HG03095 (cell line): ENCODE measurements around the gene TGOLN2.

ENCODE experiments used
- ATAC-seq: cut with Tn5 transposase; IDR thresholded peaks from one replicate; pipeline ENCODE4 v1.9.1; 2021; ENCODE audit warnings: moderate library complexity; ENCODE audit not compliant: unreplicated experiment

Gene TGOLN2

DNA sequence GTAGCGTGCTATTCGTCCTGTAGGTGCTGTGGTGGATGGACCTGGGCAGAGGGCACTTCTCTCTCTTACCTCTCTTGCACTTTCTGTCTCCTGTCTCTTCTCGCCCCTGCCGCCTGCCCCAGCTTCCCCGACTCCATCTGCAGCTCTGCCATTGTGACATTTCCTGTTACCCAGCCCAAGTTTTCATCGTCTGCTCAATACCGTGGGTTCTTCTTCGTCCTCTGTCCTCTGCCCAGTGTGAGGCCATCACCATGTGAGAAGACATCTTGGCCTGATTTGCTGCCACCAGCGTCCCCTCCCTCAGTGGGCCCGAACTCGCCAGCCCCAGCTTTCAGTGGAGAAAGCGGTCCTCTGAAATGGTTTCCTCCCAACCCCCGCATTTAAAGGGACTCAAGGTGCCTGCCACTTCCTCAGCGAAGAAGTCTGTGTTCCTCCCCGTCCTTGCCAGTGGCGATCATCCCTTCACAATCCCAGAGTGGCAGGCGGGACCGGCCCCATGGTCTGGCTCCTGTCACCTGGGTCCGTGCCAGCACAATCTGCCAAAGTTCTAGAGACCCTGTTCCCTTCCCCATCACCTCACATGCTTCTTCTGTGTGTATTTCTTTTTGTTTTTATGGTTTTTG, 18.0 kb downstream of the TGOLN2 start:
- peak; percentile 19 for ATAC-seq

DNA sequence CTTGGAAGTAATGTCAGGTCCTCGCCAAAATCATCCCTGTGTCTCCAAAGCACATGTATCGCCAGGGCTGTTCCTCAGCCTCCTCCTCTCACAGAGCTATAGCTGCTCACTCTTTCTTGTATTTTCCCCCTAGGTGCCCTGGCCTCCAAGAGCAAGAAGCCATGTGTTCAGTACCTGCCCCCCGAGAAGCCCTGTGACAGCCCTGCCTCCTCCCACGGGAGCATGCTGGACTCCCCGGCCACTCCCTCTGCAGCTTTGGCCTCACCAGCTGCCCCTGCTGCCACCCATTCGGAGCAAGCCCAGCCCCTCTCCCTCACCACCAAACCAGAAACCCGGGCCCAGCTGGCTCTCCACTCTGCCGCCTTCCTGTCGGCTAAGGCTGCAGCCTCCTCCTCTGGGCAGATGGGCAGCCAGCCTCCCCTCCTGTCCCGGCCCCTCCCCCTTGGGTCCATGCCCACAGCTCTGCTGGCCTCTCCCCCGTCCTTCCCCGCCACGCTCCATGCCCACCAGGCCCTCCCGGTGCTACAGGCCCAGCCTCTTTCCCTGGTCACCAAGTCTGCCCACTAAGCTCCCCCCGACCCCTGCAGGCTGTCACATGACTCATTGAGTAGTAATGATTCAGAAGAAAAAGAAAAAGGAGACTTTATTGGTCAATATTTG, 18.8 kb downstream of the TGOLN2 start:
- ATAC-seq, result no peak

DNA sequence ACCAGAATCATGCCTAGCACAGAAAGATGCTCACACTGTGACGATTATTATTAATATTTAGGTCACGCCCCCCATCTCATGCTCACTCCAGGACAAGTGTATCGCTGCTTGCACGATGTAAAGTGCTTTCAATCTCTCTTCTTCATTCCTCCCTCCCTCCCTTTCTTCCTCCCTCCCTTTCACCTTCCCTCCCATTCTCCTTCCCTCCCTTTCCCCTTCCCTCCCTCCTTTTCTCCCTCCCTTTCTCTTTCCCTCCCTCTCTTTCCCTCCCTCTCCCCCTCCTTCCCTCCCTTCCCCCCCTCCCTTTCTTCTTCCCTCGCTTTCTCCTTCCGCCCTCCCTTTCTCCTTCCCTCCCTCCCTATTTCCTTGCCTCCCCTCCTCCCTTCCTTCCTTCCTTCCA, 19.6 kb downstream of the TGOLN2 start:
- no peak for ATAC-seq

DNA sequence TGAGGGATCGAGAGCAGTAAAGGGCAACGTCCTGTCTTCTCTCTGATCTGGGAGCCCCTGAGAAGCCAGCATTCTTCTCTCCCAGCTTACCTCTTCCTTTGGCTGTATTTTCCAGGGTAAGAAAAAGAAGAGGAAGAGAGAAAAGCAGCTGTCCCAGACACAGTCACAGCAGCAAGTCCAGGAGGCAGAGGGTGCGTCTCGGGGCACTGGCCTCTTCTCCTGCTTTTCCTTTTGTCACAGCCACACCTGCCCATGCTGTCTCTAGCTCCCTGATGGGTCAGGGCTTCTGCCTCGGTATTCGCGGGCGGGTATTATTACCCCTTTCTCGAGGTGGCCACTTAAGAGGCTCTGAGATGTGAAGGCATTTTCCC, 20.3 kb downstream of the TGOLN2 start:
- no peak for ATAC-seq

DNA sequence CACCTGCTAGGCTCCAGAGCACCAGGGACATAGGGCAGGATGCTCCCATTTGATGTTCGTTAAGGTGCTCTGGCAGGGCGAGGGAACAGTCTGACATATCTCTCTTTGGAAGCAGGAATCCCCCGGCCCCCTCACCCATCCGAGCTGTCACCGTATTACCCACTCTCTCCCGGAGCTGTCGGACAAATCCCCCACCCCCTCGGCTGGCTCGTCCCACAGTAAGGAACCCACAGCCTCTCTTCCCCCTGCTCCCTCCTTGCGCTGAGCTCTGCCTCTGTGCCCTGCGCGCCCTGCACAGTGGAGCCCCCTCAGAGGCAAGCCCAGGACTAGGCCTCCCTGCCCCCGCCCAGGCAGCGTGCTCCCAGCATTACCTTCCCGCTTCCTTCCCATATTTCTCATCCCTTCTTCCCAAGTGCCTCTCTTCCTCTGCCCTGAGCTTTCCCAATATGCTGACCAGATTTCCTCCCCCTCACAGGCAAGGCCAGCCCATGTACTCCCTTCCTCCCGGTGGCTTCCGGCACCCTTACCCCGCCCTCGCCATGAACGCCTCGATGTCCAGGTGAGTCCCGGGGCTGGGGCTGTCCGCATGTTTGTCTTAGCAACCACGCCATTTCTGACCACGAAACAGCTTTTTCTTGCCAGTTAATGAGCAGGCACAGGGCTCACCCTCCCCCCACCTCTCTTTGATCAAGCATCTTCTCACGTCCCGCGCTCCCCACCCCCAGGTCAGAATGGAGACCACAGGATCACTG, 23.8 kb downstream of the TGOLN2 start:
- ATAC-seq, result no peak

DNA sequence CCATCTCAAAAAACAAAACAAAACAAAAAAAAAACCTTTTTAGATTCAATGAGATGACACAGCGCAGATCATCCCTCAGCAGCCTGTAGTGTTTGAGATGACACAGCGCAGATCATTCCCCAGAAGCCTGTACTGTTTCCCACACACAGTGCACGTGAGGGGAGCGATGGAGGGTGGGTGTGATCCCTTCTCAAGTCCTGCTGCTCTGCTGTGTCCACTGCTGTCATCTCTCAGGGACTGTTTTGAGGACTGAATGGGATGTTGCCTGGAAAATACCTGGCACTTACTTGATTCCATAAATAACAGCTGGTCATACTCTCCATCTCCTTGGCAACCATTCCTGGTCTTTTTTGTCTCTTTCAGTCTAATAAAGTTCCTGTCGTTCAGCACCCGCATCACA, 25.7 kb downstream of the TGOLN2 start:
- no peak for ATAC-seq

DNA sequence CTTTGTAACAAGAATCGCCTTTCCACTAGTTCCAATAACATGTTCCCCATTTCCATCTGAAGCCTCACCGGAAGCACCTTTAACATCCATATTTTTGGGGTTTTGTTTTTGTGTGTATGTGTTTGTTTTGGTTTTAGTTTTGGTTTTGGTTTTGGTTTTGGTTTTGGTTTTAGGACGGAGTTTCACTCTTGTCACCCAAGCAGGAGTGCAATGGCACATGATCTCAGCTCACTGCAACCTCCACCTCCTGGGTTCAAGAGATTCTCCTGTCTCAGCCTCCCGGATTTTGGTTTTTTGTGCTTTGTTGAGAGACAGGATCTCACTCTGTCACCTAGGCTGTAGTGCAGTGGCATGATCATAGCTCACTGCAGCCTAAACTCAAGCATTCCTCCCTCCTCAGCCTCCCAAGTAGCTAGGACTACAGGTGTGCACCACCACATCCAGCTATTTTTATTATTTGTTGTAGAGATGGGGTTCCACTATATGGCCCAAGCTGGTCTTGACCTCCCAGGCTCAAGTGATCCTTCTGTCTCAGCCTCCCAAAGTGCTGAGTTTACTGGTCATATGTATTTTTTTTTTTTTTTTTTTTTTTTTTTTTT, 36.3 kb downstream of the TGOLN2 start:
- ATAC-seq, result no peak

DNA sequence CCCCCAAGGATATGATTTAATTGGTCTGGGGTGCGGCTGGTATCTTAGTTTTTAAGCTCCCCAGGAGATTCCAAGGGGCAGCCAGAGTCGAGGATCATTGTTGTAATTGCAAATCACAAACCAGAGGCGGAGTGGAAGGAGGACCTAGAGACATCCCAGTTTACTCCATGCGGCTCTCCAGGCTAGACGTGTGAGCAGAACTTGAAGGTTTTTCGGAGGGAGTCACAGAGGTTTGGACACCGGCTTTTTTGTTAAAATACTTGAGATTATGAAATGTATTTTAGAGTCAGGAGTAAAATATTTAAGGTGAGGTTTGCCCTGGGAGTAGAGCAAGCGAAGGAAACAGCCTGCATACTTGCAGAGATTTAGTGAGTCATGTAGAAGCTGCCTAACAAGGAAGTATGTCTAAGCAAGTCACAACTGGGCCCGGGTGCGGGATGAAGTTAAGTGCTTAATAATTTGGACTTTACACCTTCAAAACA, 39.5 kb downstream of the TGOLN2 start:
- no peak for ATAC-seq

DNA sequence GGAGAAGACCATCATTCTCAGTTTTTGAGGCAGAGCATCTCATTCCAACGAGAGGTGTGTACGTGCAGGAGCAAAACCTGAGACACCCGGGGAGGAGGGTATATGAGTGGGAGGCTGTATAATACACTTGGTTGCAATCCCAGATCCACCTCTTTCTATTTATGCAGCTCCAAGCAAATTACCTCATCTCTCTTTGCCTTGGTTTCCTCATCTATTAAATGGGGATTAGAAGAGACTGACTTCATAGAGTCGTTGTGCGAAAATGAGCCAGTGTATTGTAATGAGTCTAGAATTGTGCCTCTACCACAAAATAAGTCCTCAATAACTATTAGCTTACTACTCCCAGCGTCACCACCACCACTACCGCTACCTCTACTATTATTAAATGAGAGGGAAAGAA, 40.1 kb downstream of the TGOLN2 start:
- ATAC-seq, result no peak

DNA sequence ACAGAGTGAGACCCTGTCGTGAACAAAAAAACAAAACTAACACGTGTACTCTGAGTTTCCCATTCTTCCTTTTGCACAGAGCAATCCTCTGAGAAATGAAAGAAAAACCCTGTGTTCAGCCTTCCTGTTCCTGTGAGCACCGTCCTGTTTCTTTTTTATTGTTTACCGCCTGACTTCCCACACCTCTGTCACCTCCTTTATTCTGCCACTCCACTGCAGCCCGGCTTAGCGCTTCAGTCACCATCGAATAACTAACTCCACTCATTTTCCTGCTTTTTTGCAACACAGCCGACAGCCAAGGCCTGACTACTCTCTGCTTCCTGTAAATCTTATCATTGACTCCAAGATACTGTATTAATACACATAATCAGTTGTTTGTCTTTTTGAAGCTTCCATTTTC, 40.9 kb downstream of the TGOLN2 start:
- no peak for ATAC-seq

DNA sequence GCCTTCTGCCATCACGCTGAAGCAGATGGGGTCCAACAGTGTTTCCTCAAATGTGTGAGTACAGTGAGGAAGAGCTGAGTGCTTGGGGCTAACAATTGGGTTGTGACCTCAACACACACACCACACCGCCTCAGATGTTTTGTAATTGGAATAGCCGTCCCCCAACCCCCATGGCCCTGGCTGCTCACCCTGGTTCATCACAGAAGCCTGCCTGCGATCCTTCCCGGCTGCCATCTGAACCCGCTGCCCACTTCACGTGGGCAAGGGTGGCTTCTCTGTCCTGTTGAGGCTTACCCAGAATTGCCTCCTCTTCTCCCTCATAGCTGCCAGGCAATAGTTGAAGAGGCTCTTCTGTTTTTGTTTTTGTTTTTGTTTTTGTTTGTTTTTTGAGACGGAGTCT, 44.1 kb downstream of the TGOLN2 start:
- no peak for ATAC-seq

DNA sequence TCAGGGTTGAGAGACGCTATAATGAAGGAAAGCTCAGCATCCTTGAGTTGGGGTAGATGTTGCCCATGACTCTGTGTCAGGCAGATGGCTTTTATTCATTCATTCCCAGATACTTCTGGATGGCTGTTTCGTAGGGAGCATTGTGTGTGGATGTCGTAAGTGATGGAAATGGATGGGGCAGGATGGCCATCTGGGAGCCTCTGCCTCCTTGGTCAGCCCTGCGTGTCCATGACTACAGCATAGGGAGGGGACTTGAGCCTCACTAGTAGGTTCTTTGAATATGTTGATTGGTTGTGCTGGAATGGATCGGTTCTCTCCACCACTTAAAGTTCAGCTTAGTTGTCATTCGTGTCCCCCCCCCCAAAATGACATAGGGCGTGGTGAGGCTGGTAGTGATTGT, 44.9 kb downstream of the TGOLN2 start:
- ATAC-seq, result no peak

DNA sequence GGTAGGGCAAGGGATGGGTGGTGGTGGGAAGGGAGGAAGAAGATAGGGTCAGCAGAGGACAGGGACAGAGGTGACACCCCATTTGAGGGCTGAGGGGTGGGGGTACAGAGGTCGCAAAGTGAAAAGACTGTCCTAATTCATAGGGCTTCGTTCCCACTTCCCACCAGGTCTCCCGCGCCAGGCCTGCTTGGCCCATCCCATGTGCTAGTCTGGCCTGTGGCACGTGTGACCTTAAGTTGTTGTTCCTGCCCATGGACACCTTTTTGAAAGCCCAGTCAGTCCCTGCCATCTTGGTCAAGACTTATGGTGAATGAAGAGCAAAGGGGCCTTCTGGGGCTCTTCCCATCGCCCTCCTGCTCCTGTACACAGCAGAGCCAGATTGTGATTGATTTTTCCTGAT, 46.2 kb downstream of the TGOLN2 start:
- ATAC-seq, result no peak

DNA sequence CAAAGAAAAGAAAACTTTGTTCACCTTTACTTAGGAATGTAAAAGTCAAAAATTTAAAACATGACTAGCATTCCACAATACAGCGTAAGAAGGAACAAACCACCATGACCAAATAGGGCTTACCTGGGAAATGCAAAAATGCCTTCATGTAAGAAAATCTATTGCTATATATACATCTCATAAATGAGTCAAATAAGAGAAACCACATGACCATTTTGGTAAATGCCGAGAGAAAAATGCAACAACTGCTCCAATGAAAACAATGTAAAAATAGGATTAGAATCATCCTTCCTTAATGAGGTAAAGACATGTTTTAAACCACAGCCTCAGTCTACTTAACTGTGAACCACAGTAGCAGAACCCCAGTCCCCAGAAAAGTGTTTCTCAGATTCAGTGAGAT, 49.4 kb downstream of the TGOLN2 start:
- no peak for ATAC-seq

DNA sequence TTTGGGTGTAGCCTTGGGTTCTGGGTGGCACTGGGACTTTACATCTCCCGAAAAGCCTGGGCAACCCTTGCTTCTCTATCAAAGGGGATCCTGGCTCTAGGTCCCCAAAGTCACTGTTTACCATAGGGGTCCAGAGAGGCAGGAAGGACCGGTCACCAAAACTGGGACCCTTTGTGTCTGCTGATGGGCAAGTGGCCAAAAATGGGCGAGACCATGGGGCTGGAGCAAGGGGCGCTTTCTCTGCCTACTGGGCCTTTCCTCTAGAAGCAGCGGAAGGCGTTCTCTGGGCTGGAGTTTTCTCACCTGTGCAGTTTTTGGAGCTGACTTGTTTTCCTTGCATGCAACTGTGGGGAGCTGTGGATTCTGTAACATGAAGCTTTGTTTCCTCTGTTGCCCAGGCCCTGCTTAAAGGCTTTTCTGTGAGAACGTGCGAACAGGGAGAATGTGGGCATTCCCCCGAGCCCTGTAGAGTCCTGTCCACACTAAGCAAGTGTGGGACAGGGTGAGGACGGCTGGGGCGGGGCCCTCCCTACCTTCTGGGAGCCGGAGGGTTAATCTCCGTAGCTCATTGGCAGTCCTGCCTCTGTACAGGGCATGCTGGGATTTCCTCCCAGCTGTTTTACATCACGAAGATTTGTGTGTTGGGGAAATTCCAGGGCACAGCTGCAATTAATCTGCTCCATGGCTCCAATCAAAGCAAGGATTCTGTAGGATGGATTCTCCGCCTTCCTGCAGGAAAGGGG, 50.2 kb downstream of the TGOLN2 start:
- ATAC-seq, result no peak

DNA sequence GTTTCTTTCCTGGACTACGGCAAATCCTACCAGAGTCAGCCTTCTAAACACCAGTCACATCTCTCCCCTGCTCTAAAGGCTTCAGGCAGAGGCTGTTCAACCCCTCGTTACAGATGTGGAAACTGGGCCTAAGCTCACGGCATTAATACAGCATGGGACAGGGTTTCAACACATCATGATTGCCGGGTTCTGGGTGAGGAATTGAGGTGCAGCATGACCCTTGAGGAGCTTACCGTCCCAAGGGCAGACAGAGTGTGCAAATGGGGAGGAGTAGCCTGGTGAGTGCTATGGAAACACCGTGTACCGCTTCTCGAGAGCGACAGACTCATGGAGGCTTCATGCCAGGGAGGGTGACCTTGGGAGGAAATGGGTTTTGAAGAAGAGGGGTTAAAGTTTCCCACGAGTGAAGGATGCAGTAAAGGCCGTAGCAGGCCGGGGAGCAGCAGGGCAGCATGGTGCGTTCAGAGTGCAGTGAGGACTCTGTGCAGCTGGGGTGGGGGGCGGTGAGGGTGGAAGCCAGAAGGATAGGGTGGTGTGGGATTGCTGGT, 51.1 kb downstream of the TGOLN2 start:
- no peak for ATAC-seq

DNA sequence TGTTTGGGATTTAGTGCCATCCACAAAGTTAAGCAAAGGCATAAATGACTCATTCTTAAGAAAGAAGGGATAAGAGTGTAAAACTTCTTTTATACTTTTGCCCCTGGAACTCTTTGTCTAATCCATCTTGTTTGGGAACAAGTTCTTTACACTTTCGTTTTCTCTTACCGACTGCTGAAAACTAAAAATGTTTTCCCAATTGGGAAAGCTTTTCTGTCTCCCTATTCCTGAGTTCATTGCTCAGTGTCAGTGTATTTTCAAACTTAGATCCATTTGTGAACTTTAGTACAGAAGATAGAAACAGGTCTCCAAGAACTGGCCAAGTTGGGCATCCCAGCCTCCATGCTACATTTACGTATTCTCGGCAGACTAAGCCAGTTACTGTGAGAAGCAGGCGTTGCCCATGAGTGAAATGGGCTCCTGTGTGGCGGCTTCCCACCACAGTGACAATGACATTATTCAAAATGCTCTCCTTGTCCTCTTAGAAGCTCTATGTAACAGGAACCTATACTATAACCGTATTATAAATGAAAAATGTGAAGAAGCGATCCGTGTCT, 51.7 kb downstream of the TGOLN2 start:
- no peak for ATAC-seq

DNA sequence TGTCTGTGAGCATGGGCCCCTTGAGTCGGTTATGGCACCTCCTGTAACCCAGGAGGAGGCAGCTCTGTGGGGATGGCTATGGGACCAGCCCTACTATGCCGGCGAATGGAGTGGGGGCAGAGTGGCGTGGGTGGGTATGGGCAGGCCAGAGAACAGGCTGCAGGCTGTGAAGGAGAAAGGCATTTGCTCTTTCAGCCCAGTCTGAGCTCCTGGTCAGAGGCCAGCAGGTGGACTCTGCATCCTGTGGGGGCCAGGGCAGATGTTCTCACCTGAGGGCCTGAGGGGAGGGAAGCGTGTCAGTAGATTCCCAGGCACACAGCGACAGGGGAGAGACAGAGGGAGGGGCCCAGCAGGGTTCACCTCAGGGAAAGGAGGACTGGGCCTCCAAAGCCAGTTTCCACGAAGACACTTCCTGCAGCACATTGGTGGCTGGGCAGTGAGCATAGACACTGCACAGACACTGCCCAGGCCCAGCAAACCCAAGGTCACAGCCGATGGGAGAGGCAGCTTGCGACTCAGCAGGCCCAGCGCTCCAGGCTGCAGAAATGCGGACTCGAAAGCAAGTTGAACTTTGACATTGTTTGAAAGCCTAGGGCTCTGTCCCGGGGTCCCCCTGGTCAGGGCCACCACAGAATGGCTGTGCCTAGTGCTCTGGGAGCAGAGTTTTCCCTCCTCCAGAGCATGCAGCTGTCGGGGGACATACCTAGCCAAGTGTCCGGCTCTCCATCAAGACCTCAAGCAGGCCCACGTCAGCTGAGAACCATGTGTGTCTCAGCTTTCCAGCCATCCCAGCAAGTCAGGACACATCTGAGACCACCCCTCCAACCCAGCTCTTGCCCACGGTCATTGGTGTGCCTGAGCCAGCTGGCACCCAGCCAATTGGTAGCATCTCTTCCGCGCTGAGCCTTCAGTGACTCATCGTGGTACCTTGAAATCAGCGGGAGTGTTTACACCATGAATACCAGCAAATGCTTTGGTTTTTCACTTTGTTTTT, 53.8 kb downstream of the TGOLN2 start:
- ATAC-seq, result no peak

DNA sequence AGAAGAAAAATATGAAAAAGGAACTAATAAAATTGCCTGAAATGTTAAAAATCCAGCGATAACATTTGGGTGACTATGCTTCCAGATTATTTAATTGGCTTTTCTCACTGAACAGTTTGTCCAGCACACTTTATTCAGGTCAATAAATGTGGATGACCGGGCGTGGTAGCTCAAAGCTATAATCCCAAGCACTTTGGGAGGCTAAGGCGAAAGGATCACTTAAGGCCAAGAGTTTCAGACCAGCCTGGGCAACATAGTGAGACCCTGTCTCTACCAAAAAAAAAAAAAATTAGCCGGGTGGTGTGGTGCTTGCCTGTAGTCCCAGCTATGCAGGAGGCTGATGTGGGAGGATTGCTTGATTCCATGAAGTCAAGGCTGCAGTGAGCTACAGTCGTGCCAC, 55.4 kb downstream of the TGOLN2 start:
- ATAC-seq, result no peak
